Fibroblast of lung (primary cell): Measurements from ENCODE around the gene ARVCF. TPM values are rescaled to one million over a fixed set of nuclear protein-coding genes. Genes with fewer than 3 reads are reported as not detected.

Source experiments
- DNase-seq, 2 donors: peaks; one replicate each; pipeline versions ENCODE4 v3.0.0 to v3.0.0-alpha.2; 2010; ENCODE audit warnings: low read depth in 2 of 2
- H2AFZ ChIP-seq: 2 replicates; pipeline ENCODE4 v1.5.1; 2012; ENCODE audit warnings: low read length, control low read depth, inconsistent platforms
- H3K27ac ChIP-seq: 2 replicates; pipeline ENCODE4 v1.5.1; 2011; ENCODE audit warnings: low read length, control low read depth; ENCODE audit not compliant: insufficient read depth
- H3K27me3 ChIP-seq: 2 replicates; pipeline ENCODE4 v1.5.1; 2011; ENCODE audit warnings: mild to moderate bottlenecking, low read length; ENCODE audit not compliant: control insufficient read depth, insufficient read depth
- H3K36me3 ChIP-seq: 2 replicates; pipeline ENCODE4 v1.5.1; 2011; ENCODE audit warnings: low read length; ENCODE audit not compliant: control insufficient read depth, insufficient read depth
- H3K4me1 ChIP-seq: 2 replicates; pipeline ENCODE4 v1.5.1; 2011; ENCODE audit warnings: low read length; ENCODE audit not compliant: control insufficient read depth, insufficient read depth; ENCODE audit errors: extremely low read depth
- H3K4me2 ChIP-seq: 2 replicates; pipeline ENCODE4 v1.5.1; 2011; ENCODE audit warnings: low read length, control low read depth; ENCODE audit not compliant: insufficient read depth; ENCODE audit errors: extremely low read depth
- H3K4me3 ChIP-seq, 4 experiments: fragments of 200-600 bp in 1 of 4; sonication (generic) in 1 of 4; replicated peaks in 1 of 4; 2 replicates each; pipeline ENCODE4 v1.5.1; 2011 to 2016; ENCODE audit warnings: low read length in 4 of 4, low read depth in 3 of 4, mild to moderate bottlenecking in 3 of 4, control low read depth in 2 of 4, inconsistent platforms in 1 of 4, mixed read lengths in 1 of 4; ENCODE audit not compliant: insufficient read depth in 1 of 4; ENCODE audit errors: control extremely low read depth in 1 of 4
- H3K79me2 ChIP-seq: 2 replicates; pipeline ENCODE4 v1.5.1; 2012; ENCODE audit warnings: mild to moderate bottlenecking, low read length, inconsistent platforms; ENCODE audit not compliant: control insufficient read depth, insufficient read depth
- H3K9ac ChIP-seq: 2 replicates; pipeline ENCODE4 v1.5.1; 2011; ENCODE audit warnings: mild to moderate bottlenecking, low read length, control low read depth; ENCODE audit not compliant: insufficient read depth
- H3K9me3 ChIP-seq: 2 replicates; pipeline ENCODE4 v1.5.1; 2012; ENCODE audit warnings: low read depth, low read length; ENCODE audit not compliant: control insufficient read depth, insufficient read depth
- H4K20me1 ChIP-seq: 2 replicates; pipeline ENCODE4 v1.5.1; 2011; ENCODE audit warnings: low read length; ENCODE audit not compliant: control insufficient read depth, insufficient read depth; ENCODE audit errors: extremely low read depth
- CTCF ChIP-seq, 2 donors: IDR thresholded peaks in 1 of 2; conservative IDR thresholded peaks in 1 of 2; 1 replicate in 1 of 2; 2 replicates in 1 of 2; pipeline ENCODE4 v1.5.1; 2011 to 2012; ENCODE audit warnings: low read length in 2 of 2, control low read depth in 1 of 2, inconsistent platforms in 1 of 2, low read depth in 1 of 2, mild to moderate bottlenecking in 1 of 2
- EZH2 ChIP-seq: IDR thresholded peaks from 2 replicates; pipeline ENCODE4 v1.5.1; 2012; ENCODE audit warnings: low read length, control low read depth, mild to moderate bottlenecking; ENCODE audit errors: missing control alignments
- polyA plus RNA-seq, 2 donors: library from polyadenylated mRNA; depleted of rRNA in 1 of 2; stranded (reverse) in 1 of 2; unstranded in 1 of 2; fragments of >200 nt; gene quantifications; 2 replicates each; pipeline ENCODE4 v1.2.1, GENCODE V29; 2011 to 2012; ENCODE audit warnings: missing spikeins in 1 of 2
- total RNA-seq: library from RNA; depleted of rRNA; stranded (reverse); fragments of >200 nt; gene quantifications from 2 replicates; pipeline ENCODE4 v1.2.1, GENCODE V29; 2014

ARVCF gene
- total and polyA plus RNA-seq, 2 donors (not counting 1 experiment from before 2014, with no cell fraction given), result 2.0 to 15.7 TPM

GRCh38 chr22:20015971-20016733 lies 471 bp downstream of the ARVCF start:
- no peak for DNase-seq

GRCh38 chr22:20015187-20015625 lies 1.4 kb downstream of the ARVCF start:
- no peak overlapping the region for H2AFZ ChIP-seq
- peaks cover 12% of the 10 kb centered on the region for H3K27me3 ChIP-seq
- H4K20me1 ChIP-seq, result no peaks in the 10 kb centered on the region
- no peak overlapping the region for H3K27ac ChIP-seq
- no peaks in the 10 kb centered on the region for H3K4me1 ChIP-seq
- H3K4me3 ChIP-seq, result no peak overlapping the region
- H3K79me2 ChIP-seq, result no peaks in the 10 kb centered on the region
- DNase-seq, result no peak
- no peaks in the 10 kb centered on the region for H3K36me3 ChIP-seq
- H3K4me2 ChIP-seq, result no peak overlapping the region
- no peak overlapping the region for H3K9ac ChIP-seq
- TF ChIP-seq CTCF (conservative IDR thresholded peaks at IDR 0.05 in 1 of 2, IDR thresholded peaks at IDR 0.05 in 1 of 2; ENCODE audit: low read depth in 1 of 2, low read length in 2 of 2), result no peak
- peak; percentile 81 for TF ChIP-seq EZH2
- no peaks in the 10 kb centered on the region for H3K9me3 ChIP-seq

More at GRCh38 chr22:20015971-20016733, 471 bp downstream of the ARVCF start:
- Histone ChIP-seq H4K20me1 (no peaks in the 10 kb centered on the region), H3K79me2 (peaks cover 1% of the 10 kb centered on the region), H2AFZ (no peak overlapping the region), H3K4me1 (no peaks in the 10 kb centered on the region), H3K4me3 (peak overlapping the region; percentile 21 to 59 (median 37)), H3K9me3 (no peaks in the 10 kb centered on the region), H3K36me3 (no peaks in the 10 kb centered on the region), H3K4me2 (peak overlapping the region; percentile 58), H3K27me3 (peaks cover 12% of the 10 kb centered on the region), H3K27ac (no peak overlapping the region), H3K9ac (no peak overlapping the region)
- no peak for TF ChIP-seq CTCF (conservative IDR thresholded peaks at IDR 0.05 in 1 of 2, IDR thresholded peaks at IDR 0.05 in 1 of 2; ENCODE audit: low read depth in 1 of 2, low read length in 2 of 2)
- peak; percentile 6 for TF ChIP-seq EZH2

GRCh38 chr22:20014526-20015186 lies 2.0 kb downstream of the ARVCF start:
- Histone ChIP-seq H3K4me2 (no peak overlapping the region), H3K4me3 (no peak overlapping the region), H3K27me3 (peaks cover 12% of the 10 kb centered on the region), H3K9ac (no peak overlapping the region), H3K79me2 (no peaks in the 10 kb centered on the region), H4K20me1 (no peaks in the 10 kb centered on the region), H3K9me3 (no peaks in the 10 kb centered on the region), H3K27ac (no peak overlapping the region), H3K4me1 (no peaks in the 10 kb centered on the region), H2AFZ (no peak overlapping the region), H3K36me3 (no peaks in the 10 kb centered on the region)
- TF ChIP-seq EZH2 (no peak), CTCF (conservative IDR thresholded peaks at IDR 0.05 in 1 of 2, IDR thresholded peaks at IDR 0.05 in 1 of 2; ENCODE audit: low read depth in 1 of 2, low read length in 2 of 2) (no peak)
- no peak for DNase-seq
